IMR-90 (cell line): Measurements from ENCODE around the gene ZCCHC24. TPM values are rescaled to one million over a fixed set of nuclear protein-coding genes. Genes with fewer than 3 reads are reported as not detected.

Experiments used
- ATAC-seq: fragments of 200-7000 bp; cut with Tn5 transposase; 2 replicates; pipeline ENCODE4 v1.9.1; 2020; ENCODE audit warnings: low read depth, mild to moderate bottlenecking, moderate library complexity
- BruUV-seq: library from RNA; stranded (reverse); fragments of 400-500 nt; replicated peaks from 2 replicates; lab custom pipeline; 2021; lab: Mats Ljungman, UMichigan
- CTCF ChIA-PET: fragments of 300-600 bp; formaldehyde crosslinking; extraction: SDS; loops from one replicate; lab custom pipeline; 2021; ENCODE audit warnings: antibody characterized with exemption; lab: Yijun Ruan, JAX
- POLR2A ChIA-PET: fragments of 300-600 bp; sonication (Branson Sonifier 250); formaldehyde crosslinking; loops from one replicate; lab custom pipeline; 2022; ENCODE audit warnings: antibody characterized with exemption; ENCODE audit not compliant: unreplicated experiment; lab: Charles Lee
- DNase-seq: peaks from one replicate; pipeline ENCODE4 v3.0.0; 2013
- H2AFZ ChIP-seq: replicated peaks from 2 replicates; pipeline ENCODE3; 2013; ENCODE audit warnings: low read length, mild to moderate bottlenecking; ENCODE audit not compliant: poor library complexity
- H2AK5ac ChIP-seq: 2 replicates; pipeline ENCODE4 v1.6.1; 2013; ENCODE audit warnings: low read depth, low read length, inconsistent platforms
- H2AK9ac ChIP-seq: replicated peaks from 2 replicates; pipeline ENCODE3; 2013; ENCODE audit warnings: mild to moderate bottlenecking, low read depth, low read length, moderate library complexity; ENCODE audit not compliant: poor library complexity
- H2BK120ac ChIP-seq: 2 replicates; pipeline ENCODE4 v1.6.1; 2013; ENCODE audit warnings: low read depth, low read length, inconsistent platforms
- H2BK15ac ChIP-seq: 3 replicates; pipeline ENCODE4 v1.6.1; 2013; ENCODE audit warnings: low read depth, low read length, inconsistent platforms
- H2BK20ac ChIP-seq: 2 replicates; pipeline ENCODE4 v1.6.1; 2013; ENCODE audit warnings: low read depth, mild to moderate bottlenecking, inconsistent platforms, low read length, moderate library complexity
- H2BK5ac ChIP-seq: 2 replicates; pipeline ENCODE4 v1.6.1; 2013; ENCODE audit warnings: mild to moderate bottlenecking, low read depth, low read length, inconsistent platforms; ENCODE audit not compliant: poor library complexity, severe bottlenecking
- H3K14ac ChIP-seq: replicated peaks from 2 replicates; pipeline ENCODE4 v1.6.1; 2013; ENCODE audit warnings: low read depth, low read length, inconsistent platforms
- H3K18ac ChIP-seq: 2 replicates; pipeline ENCODE4 v1.6.1; 2013; ENCODE audit warnings: low read depth, low read length, control low read depth
- H3K23ac ChIP-seq: 2 replicates; pipeline ENCODE4 v1.6.1; 2013; ENCODE audit warnings: low read depth, low read length, inconsistent platforms
- H3K27ac ChIP-seq: 2 replicates; pipeline ENCODE4 v1.5.1; 2013; ENCODE audit warnings: mild to moderate bottlenecking, control low read depth, low read length; ENCODE audit not compliant: insufficient read depth
- H3K27me3 ChIP-seq: 2 replicates; pipeline ENCODE4 v1.6.1; 2013; ENCODE audit warnings: low read length; ENCODE audit not compliant: control insufficient read depth, insufficient read depth
- H3K36me3 ChIP-seq: 2 replicates; pipeline ENCODE4 v1.6.1; 2013; ENCODE audit warnings: low read length, mixed read lengths; ENCODE audit not compliant: control insufficient read depth, insufficient read depth
- H3K4ac ChIP-seq: 2 replicates; pipeline ENCODE4 v1.6.1; 2013; ENCODE audit warnings: low read depth, low read length, inconsistent platforms
- H3K4me1 ChIP-seq: 2 replicates; pipeline ENCODE4 v1.6.1; 2013; ENCODE audit warnings: low read length, mixed read lengths; ENCODE audit not compliant: control insufficient read depth, insufficient read depth
- H3K4me2 ChIP-seq: 2 replicates; pipeline ENCODE4 v1.6.1; 2013; ENCODE audit warnings: low read depth, mild to moderate bottlenecking, control low read depth, low read length, moderate library complexity
- H3K4me3 ChIP-seq: 2 replicates; pipeline ENCODE4 v1.5.1; 2013; ENCODE audit warnings: low read depth, mild to moderate bottlenecking, control low read depth, low read length, moderate library complexity; ENCODE audit not compliant: insufficient read depth
- H3K56ac ChIP-seq: 2 replicates; pipeline ENCODE4 v1.6.1; 2013; ENCODE audit warnings: low read length, inconsistent platforms; ENCODE audit not compliant: insufficient read depth; ENCODE audit errors: extremely low read depth
- H3K79me1 ChIP-seq, 2 experiments: 2 replicates each; pipeline ENCODE4 v1.6.1; 2013; ENCODE audit warnings: low read length in 2 of 2, inconsistent platforms in 1 of 2, low read depth in 1 of 2
- H3K9ac ChIP-seq: 2 replicates; pipeline ENCODE4 v1.6.1; 2013; ENCODE audit warnings: low read depth, low read length, control low read depth
- H3K9me1 ChIP-seq: 2 replicates; pipeline ENCODE4 v1.6.1; 2013; ENCODE audit warnings: low read length, inconsistent platforms; ENCODE audit not compliant: insufficient read depth
- H3K9me3 ChIP-seq: 2 replicates; pipeline ENCODE4 v1.6.1; 2013; ENCODE audit warnings: low read length; ENCODE audit not compliant: control insufficient read depth, insufficient read depth
- H4K20me1 ChIP-seq: 2 replicates; pipeline ENCODE4 v1.6.1; 2013; ENCODE audit warnings: low read length, inconsistent platforms; ENCODE audit not compliant: insufficient read depth
- H4K5ac ChIP-seq: 2 replicates; pipeline ENCODE4 v1.6.1; 2013; ENCODE audit warnings: mild to moderate bottlenecking, low read depth, low read length, control low read depth
- H4K8ac ChIP-seq, 2 experiments: 2 replicates each; pipeline ENCODE4 v1.6.1; 2013; ENCODE audit warnings: low read depth in 2 of 2, low read length in 2 of 2, control low read depth in 1 of 2, inconsistent platforms in 1 of 2
- H4K91ac ChIP-seq: 2 replicates; pipeline ENCODE4 v1.6.1; 2013; ENCODE audit warnings: low read depth, low read length, inconsistent platforms; ENCODE audit not compliant: insufficient read depth
- MAFK ChIP-seq: IDR thresholded peaks from 2 replicates; pipeline ENCODE4 v1.6.1; 2012; ENCODE audit warnings: low read depth, low read length, improper control_type of control experiment
- RFX5 ChIP-seq: IDR thresholded peaks from 2 replicates; pipeline ENCODE4 v1.8.0; 2012; ENCODE audit warnings: low read depth, mild to moderate bottlenecking, low read length, moderate library complexity
- WGBS, 2 experiments: methylation state at CpG; one replicate each; pipeline versions ENCODE4 v1.1.5 to v1.1.7; 2013; ENCODE audit warnings: missing lambda C conversion rate in 2 of 2; ENCODE audit not compliant: insufficient read length in 1 of 2; ENCODE audit errors: extremely low coverage in 2 of 2; 5-methylcytosine and 5-hydroxymethylcytosine counted together
- dilution Hi-C: fragments of 300-500 bp; cut with HindIII; formaldehyde crosslinking; loops from one replicate; pipeline ENCODE4 v1.14.3; 2018; ENCODE audit warnings: low sequenced_read_pairs; ENCODE audit not compliant: unreplicated experiment
- in situ Hi-C: fragments of 300-500 bp; cut with MboI; formaldehyde crosslinking; loops from 3 replicates; pipeline ENCODE4 v1.14.3; 2019; ENCODE audit warnings: low sequenced_read_pairs, inconsistent platforms, mixed read lengths
- intact Hi-C: fragments of 100-400 bp; cut with micrococcal nuclease; formaldehyde crosslinking; loops from 2 replicates; pipeline ENCODE4 v1.10.0; 2022
- polyA plus RNA-seq, 3 experiments: library from polyadenylated mRNA; depleted of rRNA; stranded (reverse); fragments of >200 nt; gene quantifications; 2 replicates each; pipeline ENCODE4 v1.2.3, GENCODE V29; 2012; ENCODE audit warnings: low replicate concordance in 1 of 3
- total RNA-seq: library from RNA; depleted of rRNA; stranded (reverse); fragments of >200 nt; gene quantifications from 2 replicates; pipeline ENCODE4 v1.2.3, GENCODE V29; 2012

Gene ZCCHC24
- total and polyA plus RNA-seq, 2 of the 4 experiments (the other 2 are of a cell fraction): 15.1 to 25.9 TPM

GRCh38 chr10:79342811-79343561 is 102.4 kb downstream of the ZCCHC24 start:
- DNase-seq: peak; percentile 29
- intact Hi-C loops: no loop called here

More at GRCh38 chr10:79342811-79343561, 102.4 kb downstream of the ZCCHC24 start:
- Histone ChIP-seq H2BK120ac (no peak overlapping the region), H3K56ac (no peak overlapping the region), H3K9me1 (0 out of 2 replicates have a peak, but pooled peaks cover 4% of the 10 kb centered on the region), H3K4me2 (no peak overlapping the region), H3K23ac (no peak overlapping the region), H2BK5ac (no peak overlapping the region), H3K36me3 (no peaks in the 10 kb centered on the region), H3K4me1 (peaks cover 2% of the 10 kb centered on the region), H3K9ac (no peak overlapping the region), H2AFZ (peak overlapping the region; percentile 0), H2AK9ac (no peak overlapping the region), H3K9me3 (no peaks in the 10 kb centered on the region), H3K79me1 (peaks cover 0 to 3% of the 10 kb centered on the region in 2 experiments; a peak in 2 of 4 replicates), H4K8ac (no peak overlapping the region), H2BK15ac (no peak overlapping the region), H3K14ac (no peak overlapping the region; the same call in 1 of the 2 replicates), H3K18ac (no peak overlapping the region), H4K5ac (no peak overlapping the region), H3K4me3 (no peak overlapping the region), H3K4ac (peak overlapping the region; percentile 9; the same call in 1 of the 2 replicates), H4K20me1 (no peaks in the 10 kb centered on the region), H2AK5ac (peak overlapping the region; percentile 20; the same call in 1 of the 2 replicates), H3K27ac (no peak overlapping the region), H4K91ac (no peak overlapping the region), H2BK20ac (no peak overlapping the region), H3K27me3 (no peaks in the 10 kb centered on the region)
- BruUV-seq: no TSS peak
- in situ Hi-C loops (no loop called here), dilution Hi-C loops (no loop called here)
- peak; percentile 42; the same call in 1 of the 2 replicates for TF ChIP-seq MAFK
- no peak for TF ChIP-seq RFX5
- no peak for ATAC-seq
- ChIA-PET POLR2A (no interaction called here), CTCF (no interaction called here)
- WGBS, 2 experiments: 83% methylated on average over 1 of the region's 10 CpGs; no CpG with 5 or more reads in 1 of the 2 experiments
